GM12878 (cell line): Measurements from ENCODE around the gene BMP8B. TPM values are rescaled to one million over a fixed set of nuclear protein-coding genes. Genes with fewer than 3 reads are reported as not detected.
A peak's percentile ranks its signal among the peaks of the same experiment; 100 is the strongest.

Experiments used
- ATAC-seq: fragments of 200-7000 bp; cut with Tn5 transposase; 3 replicates; pipeline ENCODE4 v1.9.1; 2020; ENCODE audit warnings: mild to moderate bottlenecking, moderate library complexity
- BruUV-seq: library from RNA; stranded (reverse); fragments of 400-500 nt; replicated peaks from 2 replicates; lab custom pipeline; 2021; lab: Mats Ljungman, UMichigan
- CTCF ChIA-PET: fragments of 300-600 bp; sonication (Branson Sonifier 250); formaldehyde crosslinking; extraction: SDS; loops from one replicate; lab custom pipeline; 2021; ENCODE audit warnings: inconsistent platforms; lab: Yijun Ruan, JAX
- POLR2A ChIA-PET: fragments of 350-600 bp; formaldehyde crosslinking; extraction: SDS; loops from one replicate; lab custom pipeline; 2021; ENCODE audit warnings: inconsistent platforms; lab: Charles Lee
- RAD21 ChIA-PET: fragments of 300-600 bp; sonication (Branson Sonifier 250); formaldehyde crosslinking; loops from one replicate; lab custom pipeline; 2023; ENCODE audit warnings: antibody characterized with exemption; ENCODE audit not compliant: unreplicated experiment; lab: Charles Lee
- SMC1A ChIA-PET: fragments of 300-600 bp; sonication (Branson Sonifier 250); formaldehyde crosslinking; loops from one replicate; lab custom pipeline; 2023; ENCODE audit not compliant: unreplicated experiment, uncharacterized antibody; lab: Charles Lee
- DNase-seq: peaks from one replicate; pipeline ENCODE4 v3.0.0-alpha.2; 2011; ENCODE audit warnings: low read depth, low spot score
- FAIRE-seq: peaks from 3 replicates; lab custom pipeline; 2011; peaks lifted over from hg19 to GRCh38; lab: Jason Lieb, UNC
- H2AFZ ChIP-seq: 2 replicates; pipeline ENCODE4 v1.6.0; 2011; ENCODE audit warnings: low read depth, low read length, control low read depth; ENCODE audit not compliant: control insufficient read depth
- H3K27ac ChIP-seq: 2 replicates; pipeline ENCODE4 v1.5.1; 2011; ENCODE audit warnings: control low read depth; ENCODE audit not compliant: control insufficient read depth, insufficient read depth
- H3K27me3 ChIP-seq, 2 experiments: replicated peaks in 1 of 2; 2 replicates each; pipeline versions ENCODE4 v1.6.0 to v1.6.1; 2011; ENCODE audit warnings: low read length in 1 of 2; ENCODE audit not compliant: control insufficient read depth in 2 of 2, insufficient read depth in 2 of 2
- H3K36me3 ChIP-seq, 2 experiments: 2 replicates each; pipeline ENCODE4 v1.5.1; 2011; ENCODE audit warnings: low read length in 1 of 2; ENCODE audit not compliant: control insufficient read depth in 2 of 2, insufficient read depth in 2 of 2
- H3K4me1 ChIP-seq: 2 replicates; pipeline ENCODE4 v1.6.1; 2011; ENCODE audit warnings: mild to moderate bottlenecking, low read length, moderate library complexity, mixed read lengths; ENCODE audit not compliant: control insufficient read depth, insufficient read depth
- H3K4me2 ChIP-seq: 2 replicates; pipeline ENCODE4 v1.6.0; 2011; ENCODE audit warnings: control low read depth; ENCODE audit not compliant: control insufficient read depth, insufficient read depth
- H3K4me3 ChIP-seq: fragments of 200-600 bp; sonication (generic); 2 replicates; pipeline ENCODE4 v1.5.1; 2016
- H3K79me2 ChIP-seq: 2 replicates; pipeline ENCODE4 v1.6.0; 2011; ENCODE audit warnings: low read length; ENCODE audit not compliant: control insufficient read depth, insufficient read depth
- H3K9ac ChIP-seq: 2 replicates; pipeline ENCODE4 v1.8.0; 2011; ENCODE audit warnings: low read length, control low read depth, mixed read lengths; ENCODE audit not compliant: control insufficient read depth, insufficient read depth
- H3K9me3 ChIP-seq: replicated peaks from 3 replicates; pipeline ENCODE4 v1.5.1; 2011; ENCODE audit warnings: mild to moderate bottlenecking, low read length; ENCODE audit not compliant: control insufficient read depth, insufficient read depth
- H4K20me1 ChIP-seq: 2 replicates; pipeline ENCODE4 v1.6.0; 2011; ENCODE audit not compliant: control insufficient read depth, insufficient read depth
- KDM1A ChIP-seq: fragments of 200-600 bp; sonication (generic); IDR thresholded peaks from 2 replicates; pipeline ENCODE4 v1.6.1; 2016; ENCODE audit warnings: borderline replicate concordance
- MTA3 ChIP-seq: IDR thresholded peaks from 2 replicates; pipeline ENCODE4 v1.6.1; 2012; ENCODE audit warnings: low read length, inconsistent platforms, borderline replicate concordance
- NFYB ChIP-seq: IDR thresholded peaks from 2 replicates; pipeline ENCODE4 v1.6.1; 2011; ENCODE audit warnings: low read depth, mild to moderate bottlenecking, low read length, improper control_type of control experiment, moderate library complexity; ENCODE audit not compliant: insufficient read depth
- NR2F1 ChIP-seq: fragments of 450-650 bp; conservative IDR thresholded peaks from 2 replicates; pipeline ENCODE4 v1.6.1; 2017; ENCODE audit warnings: mild to moderate bottlenecking
- PAX5 ChIP-seq: IDR thresholded peaks from 2 replicates; pipeline ENCODE4 v1.6.1; 2011; ENCODE audit warnings: low read depth, low read length, borderline replicate concordance
- SIN3A ChIP-seq: IDR thresholded peaks from 2 replicates; pipeline ENCODE4 v1.6.1; 2012; ENCODE audit warnings: low read depth, low read length, improper control_type of control experiment
- SIX5 ChIP-seq: IDR thresholded peaks from 2 replicates; pipeline ENCODE4 v1.6.1; 2011; ENCODE audit warnings: mild to moderate bottlenecking, low read depth, low read length, moderate library complexity; ENCODE audit not compliant: severe bottlenecking
- STAT3 ChIP-seq: IDR thresholded peaks from 2 replicates; pipeline ENCODE4 v1.6.1; 2011; ENCODE audit warnings: low read depth, low read length, improper control_type of control experiment
- TBL1XR1 ChIP-seq: IDR thresholded peaks from 2 replicates; pipeline ENCODE4 v1.6.1; 2012; ENCODE audit warnings: low read depth, low read length, improper control_type of control experiment
- WGBS: methylation state at CpG from one replicate; pipeline ENCODE4 v1.1.6; 2016; ENCODE audit warnings: low lambda C conversion rate; ENCODE audit not compliant: insufficient replicate concordance, insufficient coverage; ENCODE audit errors: missing lambda C conversion rate; 5-methylcytosine and 5-hydroxymethylcytosine counted together
- in situ Hi-C: fragments of 300-500 bp; cut with MboI; formaldehyde crosslinking; loops from 9 replicates; pipeline ENCODE4 v1.14.3; 2018; ENCODE audit warnings: mixed read lengths
- intact Hi-C: fragments of 100-400 bp; cut with micrococcal nuclease; formaldehyde crosslinking; loops from one replicate; pipeline ENCODE4 v1.14.2; 2022; ENCODE audit not compliant: unreplicated experiment
- polyA plus RNA-seq, 11 experiments: library from polyadenylated mRNA; depleted of rRNA in 4 of 11; unstranded in 6 of 11; stranded (reverse) in 5 of 11; fragments of >200 nt; fragmentation: Nextera tagmentation in 4 of 11; fragmentation: Illumina TruSeq in 1 of 11; extraction: Ambion mirVana in 4 of 11; extraction: Trizol in 1 of 11; gene quantifications; 1 replicate in 1 of 11; 2 replicates in 10 of 11; pipeline versions ENCODE4 v1.2.1 to v1.2.3, GENCODE V29; 2011 to 2016; ENCODE audit warnings: inconsistent platforms in 2 of 11, missing spikeins in 2 of 11, low read depth in 1 of 11
- total RNA-seq, 4 experiments: library from RNA; depleted of rRNA in 3 of 4; stranded (reverse); fragments of >200 nt in 3 of 4; fragmentation: Illumina TruSeq in 1 of 4; extraction: Trizol in 1 of 4; gene quantifications; 2 replicates each; pipeline versions ENCODE4 v1.2.1 to v1.2.3, GENCODE V29; 2013 to 2021

Gene BMP8B
- total and polyA plus RNA-seq, 10 of the 15 experiments (the other 5 are each of a cell fraction or from before 2014, with no cell fraction given): 0.09 to 1.2 (median 0.52) TPM

GRCh38 chr1:39726600-39726999 lies 62.1 kb downstream of the BMP8B start:
- intact Hi-C loops: loop anchor here (10.0 kb wide), 1 partner anchor 262 kb away; no protein-coding TSS in a partner anchor
- no peak overlapping the region for H3K4me3 ChIP-seq
- H3K36me3 ChIP-seq: no peaks in the 10 kb centered on the region
- ChIA-PET POLR2A (interaction anchor here (0.6 kb wide), 1 partner anchor 12 kb away, joined by 3 read pairs; the partner anchor contains the start of gene PPIE), SMC1A (interaction anchor here (0.7 to 3.2 kb wide), 5 partner anchors 9 to 118 kb away, joined by 3 to 10 read pairs (median 3); partner anchors contain the start of gene PPIE)
- H3K4me1 ChIP-seq: peaks cover 14% of the 10 kb centered on the region
- FAIRE-seq: peak; percentile 38
- H2AFZ ChIP-seq: no peak overlapping the region
- no peak overlapping the region for H3K9ac ChIP-seq
- no peaks in the 10 kb centered on the region for H4K20me1 ChIP-seq
- TF ChIP-seq PAX5 (no peak), KDM1A (no peak), SIN3A (no peak)
- TF ChIP-seq, all 136 proteins: peak for 0
- Histone ChIP-seq H3K27ac (no peak overlapping the region), H3K4me2 (no peak overlapping the region), H3K27me3 (no peaks in the 10 kb centered on the region), H3K79me2 (no peaks in the 10 kb centered on the region), H3K9me3 (no peaks in the 10 kb centered on the region; the same call in 2 of the 3 replicates)
- ChIA-PET RAD21 (no interaction called here), CTCF (interaction anchor here (0.8 to 2.3 kb wide), 5 partner anchors 10 to 328 kb away, joined by 3 to 9 read pairs (median 3); no protein-coding TSS in a partner anchor)
- no peak for ATAC-seq
- no TSS peak for BruUV-seq
- 96% methylated on average over 3 of the region's 3 CpGs for WGBS
- in situ Hi-C loops: no loop called here
- no peak for DNase-seq

GRCh38 chr1:39722495-39722894 lies 66.2 kb downstream of the BMP8B start:
- 0% methylated on average over 2 of the region's 2 CpGs for WGBS

More at GRCh38 chr1:39722495-39722894, 66.2 kb downstream of the BMP8B start:
- Histone ChIP-seq H3K79me2 (no peaks in the 10 kb centered on the region), H3K27ac (no peak overlapping the region), H2AFZ (no peak overlapping the region), H3K4me2 (no peak overlapping the region), H4K20me1 (no peaks in the 10 kb centered on the region), H3K36me3 (no peaks in the 10 kb centered on the region), H3K4me3 (no peak overlapping the region), H3K9me3 (no peaks in the 10 kb centered on the region), H3K9ac (no peak overlapping the region), H3K27me3 (no peaks in the 10 kb centered on the region), H3K4me1 (peaks cover 6% of the 10 kb centered on the region)
- intact Hi-C loops (loop anchor here (5.0 to 10.0 kb wide), 2 partner anchors 70 to 258 kb away; no protein-coding TSS in a partner anchor), in situ Hi-C loops (loop anchor here (5.0 kb wide), 1 partner anchor 115 kb away; no protein-coding TSS in a partner anchor)
- ATAC-seq (no peak), DNase-seq (no peak), FAIRE-seq (no peak)
- no TSS peak for BruUV-seq
- ChIA-PET POLR2A (interaction anchor here (0.6 kb wide), 1 partner anchor 352 kb away, joined by 3 read pairs; no protein-coding TSS in a partner anchor), CTCF (interaction anchor here (1.0 to 4.7 kb wide), 4 partner anchors 49 to 116 kb away, joined by 3 to 35 read pairs (median 7); no protein-coding TSS in a partner anchor), RAD21 (interaction anchor here (0.7 to 1.1 kb wide), 3 partner anchors 16 to 116 kb away, joined by 3 to 5 read pairs (median 3); partner anchors contain the start of gene PPIE), SMC1A (interaction anchor here (1.2 to 1.3 kb wide), 2 partner anchors 12 to 78 kb away, joined by 3 read pairs; no protein-coding TSS in a partner anchor)
- TF ChIP-seq STAT3 (no peak), MTA3 (no peak), SIX5 (no peak), NR2F1 (no peak), TBL1XR1 (no peak), NFYB (no peak)
